ENCODE data around the gene POTEI.
"Not testable (repeated sequence)": the region's sequence is repeated elsewhere in the genome, so short reads cannot be mapped to it uniquely, and the experiment has no call there.

Gene POTEI

DNA sequence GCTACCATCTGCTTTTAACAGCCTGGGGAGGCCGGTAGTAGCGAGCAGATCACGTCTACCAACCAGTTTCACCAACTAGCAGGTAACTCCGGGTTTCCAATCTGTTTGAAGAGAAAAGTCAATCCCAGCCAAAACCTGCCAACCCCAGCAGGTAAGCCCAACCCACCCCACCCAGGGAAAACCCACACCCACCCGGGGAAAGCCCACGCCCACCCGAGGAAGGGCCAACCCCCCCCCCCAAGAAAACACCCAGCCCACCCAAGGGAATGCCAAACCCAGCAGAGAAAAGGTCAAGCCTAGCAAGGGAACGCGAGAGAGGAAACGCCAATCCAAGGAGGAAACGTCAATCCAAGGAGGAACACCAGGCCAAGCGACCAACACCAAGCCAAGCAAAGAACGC lies at the start of gene POTEI:
TSS of gene POTEI (minus strand) at position 101 of the 400 bp plus-strand sequence. CDS start at position 8, 93 bp downstream.
- DNase-seq: not testable (repeated sequence)

- DNase-seq: not testable (repeated sequence)
Measured at GRCh38 chr2:130556441-130556840, 47.3 kb upstream of the POTEI start.

GRCh38 chr2:130554178-130554577 lies 45.0 kb upstream of the POTEI start:
- DNase-seq: not testable (repeated sequence)

DNA sequence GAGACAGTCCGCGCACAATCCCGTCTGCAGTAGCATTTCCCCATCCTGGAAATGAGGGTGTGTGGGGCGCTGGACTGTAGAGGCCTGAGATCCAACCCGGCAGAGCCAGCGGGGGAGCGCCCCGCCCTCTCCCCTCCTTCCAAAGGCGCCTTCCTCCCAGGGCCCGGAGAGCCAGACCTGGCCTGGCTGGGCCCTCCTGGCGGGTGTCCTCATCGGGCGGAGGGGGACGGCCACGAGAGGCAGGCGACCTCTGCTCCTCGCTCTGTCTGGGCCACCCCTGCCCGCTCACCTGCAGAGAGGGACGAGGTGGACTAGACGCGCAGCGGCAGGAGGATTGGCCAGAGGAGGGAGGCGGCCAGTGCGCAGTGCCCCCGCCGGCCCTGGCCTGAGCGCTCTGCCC lies 40.3 kb upstream of the POTEI start:
- not testable (repeated sequence) for DNase-seq

GRCh38 chr2:130548418-130548817 lies 39.3 kb upstream of the POTEI start:
- DNase-seq: not testable (repeated sequence)

GRCh38 chr2:130544978-130545377 lies 35.9 kb upstream of the POTEI start:
- not testable (repeated sequence) for DNase-seq

DNA sequence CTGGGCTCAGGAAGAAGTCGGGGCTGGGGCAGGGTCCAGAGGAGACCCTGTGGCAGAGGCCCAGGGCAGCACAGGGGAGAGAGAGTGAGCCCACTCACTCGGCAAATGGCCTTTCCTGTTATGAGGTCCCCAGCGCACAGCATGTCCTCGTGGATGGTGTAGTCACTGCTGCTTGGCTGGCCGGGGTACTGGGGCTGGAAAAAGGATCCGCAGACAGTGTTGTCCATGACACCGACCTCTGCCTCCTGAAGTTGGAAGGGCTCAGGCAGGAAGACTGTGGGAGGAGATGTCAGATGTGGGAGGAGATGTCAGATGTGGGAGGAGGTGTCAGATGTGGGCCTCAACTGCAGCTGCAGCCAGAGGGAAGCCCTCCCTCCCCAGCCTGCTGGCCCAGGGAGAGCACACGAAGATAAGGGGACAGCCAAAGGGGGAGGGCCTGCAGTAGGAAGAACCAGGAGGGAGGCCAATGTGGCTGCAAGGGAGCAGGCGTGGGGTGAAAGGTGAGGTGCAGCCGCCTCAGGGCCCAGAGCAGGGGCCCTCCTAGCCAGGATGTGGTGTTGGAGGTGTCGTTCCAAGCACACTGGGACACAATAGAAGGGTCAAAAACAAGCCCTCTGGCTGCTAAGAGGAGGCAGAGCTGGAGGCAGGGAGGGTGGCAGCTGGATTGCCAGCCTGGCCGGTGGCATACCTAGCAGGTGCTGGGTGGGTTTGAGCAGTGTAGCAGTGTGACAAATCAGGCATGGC lies 34.8 kb upstream of the POTEI start:
- DNase-seq: not testable (repeated sequence)

DNA sequence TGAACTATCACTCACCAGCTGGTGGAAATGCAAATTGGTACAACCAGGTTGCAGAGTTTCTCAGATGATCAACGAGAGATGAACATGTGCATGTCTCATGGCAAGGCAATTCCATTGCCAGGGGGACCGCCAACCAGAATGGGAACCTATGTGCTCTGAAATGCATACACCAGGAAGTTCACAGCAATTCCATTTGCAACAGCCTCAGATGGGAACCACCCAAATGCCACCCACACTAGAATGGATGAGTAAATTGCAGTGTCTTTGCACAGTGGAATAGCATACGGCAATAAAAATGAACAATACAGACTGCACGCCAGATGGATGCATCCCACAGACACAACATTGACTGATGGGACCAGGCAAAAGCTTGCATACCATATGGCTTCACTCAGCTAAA lies 33.7 kb upstream of the POTEI start:
- DNase-seq: not testable (repeated sequence)

DNA sequence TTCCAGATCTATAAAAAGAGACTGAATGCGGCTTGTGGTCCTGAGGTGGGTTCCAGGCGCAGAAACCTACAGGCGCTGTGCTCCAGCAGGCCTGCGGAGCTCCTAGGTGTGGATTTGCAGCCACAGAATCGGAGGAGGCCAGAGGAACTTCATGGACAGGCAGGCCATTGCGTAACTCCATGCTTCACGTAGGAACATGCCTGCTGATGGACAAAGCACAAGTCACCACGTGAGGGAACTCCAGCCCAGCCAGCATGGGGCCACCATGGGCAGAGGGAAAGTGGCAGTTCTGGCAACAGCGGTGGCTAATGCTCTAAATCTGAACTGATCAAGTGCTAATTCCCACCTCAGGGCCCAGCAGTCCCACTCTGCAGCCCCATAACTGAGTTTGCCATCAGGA lies 29.1 kb upstream of the POTEI start:
- not testable (repeated sequence) for DNase-seq

DNA sequence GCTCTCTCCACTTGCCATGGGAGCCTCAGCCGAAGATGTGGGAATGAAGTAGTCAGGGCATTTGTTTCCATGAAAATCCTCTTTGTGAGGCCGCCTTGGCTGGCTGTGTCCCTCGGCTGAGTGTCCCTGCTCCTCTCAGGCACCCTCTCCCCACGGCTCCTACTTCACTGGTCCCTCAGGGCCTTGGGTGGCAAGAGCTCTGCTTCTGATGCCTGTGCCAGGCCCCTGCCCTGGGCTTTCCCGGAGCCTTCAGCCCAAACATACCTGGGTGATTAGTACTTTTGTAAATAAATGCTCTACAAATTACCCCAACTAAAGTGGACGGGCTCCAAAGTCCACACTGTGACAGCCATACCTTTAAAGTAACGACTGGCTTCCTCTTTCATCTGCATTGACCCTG lies 27.5 kb upstream of the POTEI start:
- DNase-seq: not testable (repeated sequence)

DNA sequence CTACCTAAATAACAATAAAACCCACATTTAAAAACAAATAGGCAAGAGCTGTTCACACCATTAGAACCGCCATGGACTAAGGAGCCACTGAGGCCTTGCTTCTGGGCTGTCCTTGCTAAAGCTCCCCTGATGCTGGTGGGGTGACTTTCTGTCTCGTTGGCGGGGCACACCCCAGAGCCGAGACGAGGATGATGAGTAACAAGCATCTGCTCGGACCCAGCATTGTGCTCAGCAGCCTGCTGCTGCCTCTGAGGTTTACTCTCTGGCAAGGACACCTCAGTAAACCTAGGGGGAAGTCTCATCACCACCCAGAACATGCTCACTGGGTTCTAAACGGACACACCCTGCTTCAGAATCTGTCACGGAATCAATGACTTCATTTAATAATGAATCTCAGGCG lies 22.5 kb upstream of the POTEI start:
- not testable (repeated sequence) for DNase-seq

DNA sequence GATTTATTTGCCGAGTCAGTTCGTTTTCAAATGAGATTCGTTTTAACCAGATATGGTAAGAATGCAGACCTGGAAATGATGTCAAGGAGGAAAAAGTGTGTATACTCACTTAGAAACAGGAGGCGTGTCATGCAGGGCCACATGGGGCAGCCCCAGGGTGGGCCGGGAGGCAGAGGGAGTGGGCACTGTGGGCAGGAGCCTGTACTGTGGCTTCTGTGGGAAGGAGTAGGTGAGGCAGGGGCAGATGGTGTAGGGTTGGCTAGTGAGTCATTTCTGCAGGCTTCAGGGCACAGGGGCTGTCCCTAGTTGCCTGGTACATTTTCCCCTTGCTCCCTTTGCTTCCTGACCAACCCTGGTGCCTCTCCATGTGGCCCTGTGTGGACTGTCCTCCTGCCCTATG lies 22.1 kb upstream of the POTEI start:
- DNase-seq: not testable (repeated sequence)

DNA sequence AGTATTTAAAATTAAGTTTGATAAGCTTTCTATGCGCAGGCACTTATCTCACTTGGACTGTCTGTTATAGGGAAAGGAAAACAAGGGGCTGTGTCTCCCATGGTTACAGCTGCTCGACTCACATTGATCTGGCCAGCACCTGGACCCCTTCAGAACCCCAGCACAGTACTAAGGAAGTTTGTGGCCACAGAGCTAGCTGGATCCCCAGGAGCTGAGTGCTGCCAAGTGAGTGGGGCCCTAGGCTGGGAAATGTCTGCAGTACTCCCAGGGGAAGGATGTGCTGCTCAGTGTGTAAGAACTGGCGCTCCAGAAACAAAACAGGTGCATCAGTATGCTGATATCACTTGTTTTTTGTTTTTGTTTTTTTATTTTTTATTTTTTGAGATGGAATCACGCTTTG lies 21.1 kb upstream of the POTEI start:
- DNase-seq: not testable (repeated sequence)

- not testable (repeated sequence) for DNase-seq
Measured at GRCh38 chr2:130529545-130529944, 20.4 kb upstream of the POTEI start.

DNA sequence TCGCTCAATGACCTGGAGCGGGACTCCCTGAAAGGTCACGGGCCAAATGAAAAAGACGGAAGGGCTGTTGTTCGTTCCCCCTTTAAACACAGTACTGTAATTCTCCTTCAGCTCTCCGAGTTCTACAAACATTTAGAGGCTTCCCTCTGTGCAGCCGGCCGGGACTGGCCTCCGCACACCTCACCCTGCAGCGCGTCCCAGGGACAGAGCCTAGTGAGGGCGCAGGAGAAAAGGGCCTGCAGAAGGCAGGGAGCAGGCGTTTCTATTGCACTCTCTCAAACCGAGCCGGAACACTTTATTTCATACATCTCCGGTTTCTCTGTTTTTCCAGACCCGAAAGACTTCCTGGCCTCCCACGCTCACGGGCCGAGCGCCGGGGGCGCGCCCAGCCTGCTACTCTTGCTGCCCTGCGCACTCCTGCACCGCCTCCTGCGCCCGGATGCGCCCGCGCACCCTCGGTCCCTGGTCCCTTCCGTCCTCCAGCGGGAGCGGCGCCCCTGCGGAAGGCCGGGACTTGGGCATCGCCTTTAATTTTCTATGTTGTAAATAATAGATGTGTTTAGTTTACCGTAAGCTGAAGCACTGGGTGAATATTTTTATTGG lies 18.3 kb upstream of the POTEI start:
- not testable (repeated sequence) for DNase-seq

DNA sequence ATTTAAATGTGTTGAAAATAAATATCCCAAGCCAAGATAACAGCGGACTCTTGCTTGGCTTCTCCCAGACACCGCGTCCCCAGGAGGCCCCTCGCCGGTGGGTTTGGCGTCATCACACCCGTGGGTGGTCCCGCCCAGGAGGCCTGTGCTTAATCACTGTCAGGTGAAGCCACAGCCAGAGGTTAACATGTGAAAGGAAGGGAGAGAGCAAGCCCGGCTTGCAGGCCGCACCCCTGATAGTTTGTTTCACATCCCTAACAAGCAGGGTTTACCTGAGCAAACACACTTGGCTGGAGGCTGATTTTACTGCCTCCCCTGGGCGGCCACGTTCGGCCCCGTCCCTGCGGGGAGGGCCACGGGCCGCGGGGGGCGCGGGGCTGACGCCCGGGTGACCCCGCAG lies 13.3 kb upstream of the POTEI start:
- DNase-seq: not testable (repeated sequence)

- DNase-seq: not testable (repeated sequence)
Measured at GRCh38 chr2:130520992-130521391, 11.9 kb upstream of the POTEI start, which contains the start of gene CFC1B. Gene CFC1B, plus strand, starts transcription at chr2:130521222. Its CDS starts 263 bp downstream, at chr2:130521485.

- DNase-seq: not testable (repeated sequence)
Measured at GRCh38 chr2:130518516-130519106, 9.5 kb upstream of the POTEI start.

DNA sequence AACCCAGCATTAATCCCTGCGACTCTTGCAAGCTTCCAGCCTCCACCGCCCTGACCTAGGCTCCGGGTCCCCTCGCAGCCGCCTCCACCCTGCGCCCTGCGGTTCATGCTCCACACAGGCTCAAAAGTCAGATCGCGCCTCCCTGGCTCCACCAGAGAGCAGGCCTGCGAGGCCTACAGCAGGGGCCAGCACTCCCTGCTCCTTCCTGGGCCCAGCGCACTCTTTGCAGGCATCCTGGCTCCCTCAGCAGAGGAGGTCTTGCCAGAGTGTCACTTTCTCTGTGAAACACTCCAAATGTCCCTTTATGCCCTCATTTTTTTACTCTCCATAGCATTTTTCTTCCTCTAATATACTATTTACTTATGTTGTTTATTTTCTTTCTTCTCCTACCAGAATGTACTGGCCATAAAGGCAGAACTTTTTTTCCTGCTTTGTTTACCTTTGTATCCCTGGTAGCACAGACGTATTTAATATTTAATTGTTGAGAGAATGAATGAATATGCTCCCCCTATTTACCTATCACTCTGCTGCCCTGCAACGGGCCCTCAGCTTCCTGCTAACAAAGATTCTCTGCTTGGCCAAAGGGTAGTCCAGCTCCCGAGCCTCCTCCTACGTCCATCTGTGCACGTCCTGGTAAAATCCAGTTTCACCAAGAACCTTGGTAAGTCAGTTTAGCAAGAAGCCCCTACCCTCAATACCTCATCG lies 2.8 kb upstream of the POTEI start:
- not testable (repeated sequence) for DNase-seq

DNA sequence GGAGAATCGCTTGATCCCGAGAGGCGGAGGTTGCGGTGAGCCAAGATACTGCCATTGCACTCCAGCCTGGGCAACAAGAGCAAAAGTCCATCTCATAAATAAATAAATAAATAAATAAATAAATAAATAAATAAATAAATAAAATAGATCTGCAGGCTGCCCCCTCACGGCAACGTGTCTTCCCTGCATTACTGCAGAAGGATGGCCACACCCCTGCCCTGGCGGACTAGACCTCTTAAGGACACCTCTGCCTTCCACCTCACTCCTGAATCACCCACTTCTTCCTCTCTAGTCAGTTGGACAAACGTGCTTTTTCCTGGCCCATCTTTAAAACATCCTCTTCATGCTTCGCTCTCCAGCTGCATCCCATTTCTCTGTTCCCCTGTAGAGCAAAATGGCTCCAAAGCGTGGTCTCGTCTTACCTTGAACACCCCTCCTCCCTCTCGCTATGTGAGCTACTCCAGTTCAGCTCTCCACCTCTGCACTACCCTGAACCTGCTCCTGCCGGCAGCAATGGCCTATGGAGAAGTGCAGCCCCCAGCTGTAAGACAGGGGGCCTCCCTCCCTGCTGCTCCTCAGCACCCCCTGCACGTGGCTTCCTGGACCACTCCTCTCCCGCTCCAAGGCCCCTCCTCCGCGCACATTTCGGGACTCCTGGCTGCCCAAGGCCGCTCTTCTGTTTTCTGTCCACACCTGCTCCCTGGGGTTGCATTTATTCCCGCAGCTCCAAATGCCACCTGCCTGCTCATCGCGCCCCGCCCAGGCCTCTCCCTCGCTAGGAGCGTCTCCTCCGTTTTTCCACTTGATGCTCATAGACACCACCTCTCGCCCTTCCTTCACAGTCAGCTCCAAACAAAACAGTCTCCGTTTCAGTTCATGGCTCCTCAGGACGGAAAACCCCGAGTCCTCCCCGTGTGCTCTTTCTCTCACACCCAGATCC lies 1.9 kb upstream of the POTEI start:
- DNase-seq: not testable (repeated sequence)

GRCh38 chr2:130491073-130491472 lies 18.1 kb downstream of the POTEI start:
- DNase-seq: not testable (repeated sequence)

- not testable (repeated sequence) for DNase-seq
Measured at GRCh38 chr2:130455413-130455812, 53.7 kb downstream of the POTEI start.
